HepG2 (cell line): ENCODE results near the gene TCOF1. TPM values are rescaled to one million over a fixed set of nuclear protein-coding genes. Genes with fewer than 3 reads are reported as not detected.

ENCODE experiments used
- ATAC-seq: fragments of 200-7000 bp; cut with Tn5 transposase; 3 replicates; pipeline ENCODE4 v1.9.1; 2020; ENCODE audit warnings: mild to moderate bottlenecking, moderate library complexity
- BruUV-seq: library from RNA; stranded (reverse); fragments of 400-500 nt; replicated peaks from 2 replicates; lab custom pipeline; 2021; lab: Mats Ljungman, UMichigan
- CTCF ChIA-PET: fragments of 300-600 bp; formaldehyde crosslinking; extraction: SDS; loops from one replicate; lab custom pipeline; 2021; ENCODE audit warnings: low total read pairs, inconsistent platforms, low intra/inter-chr PET ratio; lab: Yijun Ruan, JAX
- POLR2A ChIA-PET: fragments of 350-600 bp; sonication (Branson Sonifier 250); formaldehyde crosslinking; loops from one replicate; lab custom pipeline; 2020; ENCODE audit warnings: antibody characterized with exemption, inconsistent platforms; lab: Yijun Ruan, JAX
- DNase-seq: peaks from one replicate; pipeline ENCODE4 v3.0.0-alpha.2; 2015; ENCODE audit warnings: low spot score
- FAIRE-seq: peaks from 3 replicates; lab custom pipeline; 2011; peaks lifted over from hg19 to GRCh38; lab: Jason Lieb, UNC
- H2AFZ ChIP-seq: one replicate; pipeline ENCODE4 v1.6.1; 2011; ENCODE audit warnings: low read length, inconsistent platforms
- H3K27ac ChIP-seq: fragments of 300-600 bp; 3 replicates; pipeline ENCODE4 v1.8.0; 2011; ENCODE audit warnings: mixed run types, mild to moderate bottlenecking, mixed read lengths, low read length, inconsistent platforms; ENCODE audit not compliant: insufficient read depth; ENCODE audit errors: extremely low read length
- H3K27me3 ChIP-seq, 2 experiments: fragments of 200-600 bp in 1 of 2; 2 replicates in 1 of 2; 3 replicates in 1 of 2; pipeline versions ENCODE4 v1.6.0 to v1.8.0; 2011; ENCODE audit warnings: low read length in 2 of 2, mild to moderate bottlenecking in 2 of 2, moderate library complexity in 2 of 2, inconsistent platforms in 1 of 2; ENCODE audit not compliant: insufficient read depth in 2 of 2, control insufficient read depth in 1 of 2
- H3K36me3 ChIP-seq, 2 experiments: fragments of 200-600 bp in 1 of 2; replicated peaks in 1 of 2; 2 replicates in 1 of 2; 3 replicates in 1 of 2; pipeline versions ENCODE4 v1.5.1 to v1.8.0; 2011; ENCODE audit warnings: low read length in 2 of 2, inconsistent platforms in 1 of 2; ENCODE audit not compliant: insufficient read depth in 2 of 2, control insufficient read depth in 1 of 2
- H3K4me1 ChIP-seq: 2 replicates; pipeline ENCODE4 v1.5.1; 2012; ENCODE audit warnings: low read length, inconsistent platforms; ENCODE audit not compliant: insufficient read depth
- H3K4me2 ChIP-seq: 2 replicates; pipeline ENCODE4 v1.6.0; 2011; ENCODE audit warnings: low read depth, low read length, inconsistent platforms
- H3K4me3 ChIP-seq, 3 experiments: fragments of 200-600 bp in 1 of 3; sonication (generic), shearing (Covaris generic) in 1 of 3; replicated peaks in 1 of 3; 2 replicates each; pipeline ENCODE4 v1.5.1; 2011 to 2016; ENCODE audit warnings: low read length in 3 of 3, inconsistent platforms in 2 of 3, low read depth in 2 of 3, mild to moderate bottlenecking in 2 of 3, control low read depth in 1 of 3, mixed read lengths in 1 of 3; ENCODE audit not compliant: insufficient read depth in 1 of 3
- H3K79me2 ChIP-seq: one replicate; pipeline ENCODE4 v1.6.1; 2011; ENCODE audit warnings: low read length, inconsistent platforms; ENCODE audit not compliant: insufficient read depth
- H3K9ac ChIP-seq: 2 replicates; pipeline ENCODE4 v1.6.0; 2011; ENCODE audit warnings: mild to moderate bottlenecking, low read depth, low read length, inconsistent platforms; ENCODE audit not compliant: insufficient read depth
- H3K9me3 ChIP-seq: 2 replicates; pipeline ENCODE4 v1.5.1; 2012; ENCODE audit warnings: mild to moderate bottlenecking, low read length
- H4K20me1 ChIP-seq: 2 replicates; pipeline ENCODE4 v1.6.0; 2011; ENCODE audit warnings: inconsistent platforms, mild to moderate bottlenecking, low read length, moderate library complexity; ENCODE audit not compliant: insufficient read depth
- FIP1L1 ChIP-seq: fragments of 200-400 bp; formaldehyde crosslinking; IDR thresholded peaks from 2 replicates; pipeline ENCODE4 v1.6.1; 2018; ENCODE audit warnings: low read depth, mild to moderate bottlenecking, low read length, moderate library complexity, borderline replicate concordance; ENCODE audit not compliant: insufficient read depth
- HNF4G ChIP-seq, 2 experiments: sonication (generic) in 1 of 2; formaldehyde crosslinking in 1 of 2; IDR thresholded peaks; 2 replicates each; pipeline versions ENCODE4 v1.4.0 to v1.6.1; 2011 to 2020; ENCODE audit warnings: borderline replicate concordance in 2 of 2, low read depth in 2 of 2, mild to moderate bottlenecking in 2 of 2, low read length in 1 of 2, missing genetic modification reagents in 1 of 2, moderate library complexity in 1 of 2
- RAD21 ChIP-seq: fragments of 450-650 bp; formaldehyde crosslinking; IDR thresholded peaks from 2 replicates; pipeline ENCODE4 v1.5.0; 2020; ENCODE audit warnings: mild to moderate bottlenecking
- ZNF12 ChIP-seq: sonication (generic); formaldehyde crosslinking; IDR thresholded peaks from 2 replicates; pipeline ENCODE4 v1.5.0; 2020; ENCODE audit warnings: missing genetic modification reagents
- ZNF576 ChIP-seq: sonication (generic); formaldehyde crosslinking; IDR thresholded peaks from 2 replicates; pipeline ENCODE4 v1.4.0; 2020; ENCODE audit warnings: mild to moderate bottlenecking, missing genetic modification reagents
- ZNF616 ChIP-seq: sonication (generic); formaldehyde crosslinking; IDR thresholded peaks from 2 replicates; pipeline ENCODE4 v1.5.0; 2020; ENCODE audit warnings: low read depth, mild to moderate bottlenecking, missing genetic modification reagents
- ZNF879 ChIP-seq: sonication (generic); formaldehyde crosslinking; IDR thresholded peaks from 2 replicates; pipeline ENCODE4 v1.8.1; 2023; ENCODE audit warnings: missing genetic modification reagents
- ZSCAN20 ChIP-seq: sonication (generic); formaldehyde crosslinking; IDR thresholded peaks from 2 replicates; pipeline ENCODE4 v1.4.0; 2020; ENCODE audit warnings: missing genetic modification reagents, mild to moderate bottlenecking, borderline replicate concordance
- WGBS: methylation state at CpG from one replicate; pipeline ENCODE4 v1.1.6; 2017; ENCODE audit warnings: low lambda C conversion rate; 5-methylcytosine and 5-hydroxymethylcytosine counted together
- in situ Hi-C: cut with HindIII; loops from 2 replicates; pipeline ENCODE4 v1.10.0; 2017; ENCODE audit warnings: low pct_unique_long_range_greater_than_20kb; ENCODE audit not compliant: extremely low pct_ligation_motif_present
- intact Hi-C: fragments of 100-400 bp; cut with micrococcal nuclease; formaldehyde crosslinking; loops from one replicate; pipeline ENCODE4 v1.10.0; 2022; ENCODE audit not compliant: unreplicated experiment
- polyA plus RNA-seq, 8 experiments: library from polyadenylated mRNA; depleted of rRNA in 3 of 8; stranded (reverse) in 7 of 8; unstranded in 1 of 8; fragments of >200 nt; fragmentation: Illumina TruSeq in 4 of 8; extraction: Trizol in 4 of 8; gene quantifications; 2 replicates each; pipeline versions ENCODE4 v1.2.1 to v1.2.3, GENCODE V29; 2011 to 2016; ENCODE audit warnings: low read depth in 4 of 8, missing spikeins in 1 of 8, mixed read lengths in 1 of 8; ENCODE audit not compliant: insufficient read depth in 1 of 8
- total RNA-seq, 5 experiments: library from RNA; depleted of rRNA; stranded (reverse); fragments of >200 nt; fragmentation: Illumina TruSeq; extraction: Trizol; gene quantifications; 2 replicates each; pipeline ENCODE4 v1.2.3, GENCODE V29; 2016; ENCODE audit warnings: low read depth in 1 of 5

The TCOF1 gene
- total and polyA plus RNA-seq, 2 of the 13 experiments (the other 11 are each of a cell fraction or from before 2014, with no cell fraction given) = 10.1 to 41.6 TPM

DNA sequence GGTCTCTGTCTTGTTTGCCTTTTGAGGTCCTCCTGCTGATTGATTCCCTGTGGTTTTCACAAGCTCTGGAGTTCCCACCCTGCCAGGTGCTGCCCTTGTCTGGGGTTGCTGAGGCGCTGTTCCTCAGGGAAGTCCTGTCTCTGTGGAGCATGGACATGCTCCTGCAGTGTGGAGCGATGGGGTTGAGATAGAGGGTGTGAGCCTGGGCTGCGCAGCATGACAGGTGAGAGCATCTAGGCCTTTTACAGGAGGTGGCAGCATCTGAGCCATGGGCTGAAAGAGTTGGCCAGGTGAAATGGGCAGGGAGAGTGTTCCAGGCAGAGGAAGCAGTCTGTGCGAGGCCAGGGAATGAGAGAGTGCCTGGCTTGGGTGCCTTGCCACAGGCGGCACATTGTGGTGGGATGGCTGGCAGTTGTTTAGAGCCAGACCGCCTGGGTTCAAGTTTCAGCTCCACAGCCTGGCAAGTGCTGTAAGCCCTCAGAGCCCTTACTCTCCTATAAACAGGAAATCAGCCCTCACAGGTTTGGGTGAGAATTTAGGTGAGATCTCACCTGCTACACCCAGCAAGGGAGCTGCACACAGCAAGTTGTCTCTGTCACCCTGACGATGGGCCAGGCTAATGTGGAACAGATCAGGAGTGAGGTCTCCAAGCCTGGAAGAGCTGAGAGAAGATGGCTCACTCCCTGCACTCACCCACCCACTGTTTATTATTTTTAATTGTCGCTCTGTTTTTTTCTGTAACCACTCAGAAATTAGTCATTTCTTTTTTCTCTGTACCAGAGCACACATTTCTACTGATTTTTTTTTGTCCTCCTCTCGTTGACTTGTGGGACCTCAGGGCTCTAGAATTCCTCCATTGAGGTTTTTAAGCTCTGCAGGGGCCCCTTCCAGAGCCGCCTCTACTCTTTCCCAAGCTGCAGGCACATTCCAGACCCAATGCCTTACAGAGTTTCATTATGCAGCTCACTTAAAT is 19.6 kb downstream of the TCOF1 start:
- no peak for ATAC-seq
- Histone ChIP-seq H2AFZ (no peak overlapping the region), H3K4me1 (no peaks in the 10 kb centered on the region), H3K27me3 (no peaks in the 10 kb centered on the region), H4K20me1 (no peaks in the 10 kb centered on the region), H3K4me2 (no peak overlapping the region), H3K9ac (no peak overlapping the region), H3K27ac (no peak overlapping the region), H3K9me3 (no peaks in the 10 kb centered on the region), H3K79me2 (no peaks in the 10 kb centered on the region), H3K4me3 (no peak overlapping the region), H3K36me3 (peaks cover 57 to 95% of the 10 kb centered on the region in 2 experiments)
- BruUV-seq = no TSS peak
- WGBS = 85% methylated on average over 9 of the region's 10 CpGs
- intact Hi-C loops (no loop called here), in situ Hi-C loops (no loop called here)
- TF ChIP-seq HNF4G (IDR thresholded peaks at IDR 0.05; ENCODE audit: borderline replicate concordance, low read depth, low read length) (no peak), HNF4G (CRISPR knock-in tag; IDR thresholded peaks at IDR 0.05; ENCODE audit: borderline replicate concordance, low read depth) (no peak), ZNF576 (CRISPR knock-in tag) (no peak), ZNF12 (CRISPR knock-in tag) (no peak), RAD21 (no peak), ZNF616 (no peak), FIP1L1 (no peak), ZSCAN20 (CRISPR knock-in tag) (no peak), ZNF879 (CRISPR knock-in tag) (no peak)
- FAIRE-seq = no peak
- DNase-seq = no peak
- POLR2A ChIA-PET = no interaction called here
- CTCF ChIA-PET = no interaction called here
